Dermis lymphatic vessel endothelial cell (primary cell): ENCODE measurements around the gene PHOX2A. TPM values are rescaled to one million over a fixed set of nuclear protein-coding genes. Genes with fewer than 3 reads are reported as not detected.

Source experiments
- total RNA-seq: library from RNA; depleted of rRNA; stranded (reverse); fragments of >200 nt; gene quantifications from 2 replicates; pipeline ENCODE4 v1.2.1, GENCODE V29; 2014

Gene PHOX2A
- not detected in 2 replicates for total RNA-seq

DNA sequence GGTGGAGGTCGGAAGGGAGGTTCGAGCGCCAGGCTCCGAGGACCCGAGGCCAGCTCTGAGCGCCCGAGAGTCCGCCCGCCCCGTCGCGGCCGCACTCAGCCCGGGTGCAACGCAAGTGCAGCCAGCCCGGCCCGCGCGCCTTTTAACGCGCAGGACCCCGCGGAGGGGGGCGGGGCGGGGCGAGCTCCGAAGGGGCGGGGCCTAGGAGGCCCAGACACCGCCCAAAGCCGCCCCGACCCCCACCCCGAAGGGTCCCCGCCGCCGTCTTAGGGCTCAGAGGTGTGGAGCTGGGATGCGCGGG, at the start of gene PHOX2A:
Gene PHOX2A (minus strand): TSS at position 117 of the 301 bp plus-strand sequence. CDS start 172 bp downstream, outside the sequence.

DNA sequence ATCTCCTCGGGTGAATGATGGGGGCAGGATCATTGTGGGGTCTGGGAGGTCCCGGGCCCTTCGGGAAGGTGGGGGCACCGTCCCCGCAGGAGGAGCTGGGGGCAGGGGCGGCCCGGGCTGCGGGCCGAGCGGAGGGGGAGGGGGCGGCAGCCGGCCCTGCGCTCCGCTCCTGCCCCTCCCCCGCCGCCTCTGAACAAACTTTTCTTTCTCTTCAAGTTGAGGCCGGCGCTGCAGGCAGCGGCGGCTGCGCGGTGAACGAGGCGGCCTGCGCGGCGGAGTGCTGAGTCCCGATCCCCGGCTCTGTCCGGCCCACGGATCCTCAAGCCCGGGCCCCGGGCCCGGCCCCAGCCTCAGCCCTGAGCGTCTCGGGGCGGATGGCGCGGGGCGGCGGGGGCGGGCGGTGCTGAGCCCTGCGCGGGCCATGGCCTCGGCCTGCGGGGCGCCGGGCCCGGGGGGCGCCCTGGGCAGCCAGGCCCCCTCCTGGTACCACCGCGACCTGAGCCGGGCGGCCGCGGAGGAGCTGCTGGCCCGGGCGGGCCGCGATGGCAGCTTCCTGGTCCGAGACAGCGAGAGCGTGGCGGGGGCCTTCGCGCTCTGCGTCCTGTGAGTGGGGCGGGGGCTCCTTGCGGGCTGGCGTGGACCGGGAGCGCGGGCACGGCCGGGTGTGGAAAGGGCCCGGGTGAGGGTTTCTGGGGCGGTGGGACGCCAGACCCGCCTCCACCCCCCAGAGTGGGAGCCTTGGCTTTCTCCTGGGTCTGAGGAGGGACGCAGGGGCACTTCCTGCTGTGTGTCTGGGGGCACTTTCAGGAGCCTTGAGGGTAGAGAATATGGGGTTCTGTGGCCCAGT, 19.2 kb downstream of the PHOX2A start, which contains the start of gene INPPL1:
Gene INPPL1 (plus strand): TSS at position 204 of the 847 bp plus-strand sequence. CDS start 218 bp downstream, at position 422.

DNA sequence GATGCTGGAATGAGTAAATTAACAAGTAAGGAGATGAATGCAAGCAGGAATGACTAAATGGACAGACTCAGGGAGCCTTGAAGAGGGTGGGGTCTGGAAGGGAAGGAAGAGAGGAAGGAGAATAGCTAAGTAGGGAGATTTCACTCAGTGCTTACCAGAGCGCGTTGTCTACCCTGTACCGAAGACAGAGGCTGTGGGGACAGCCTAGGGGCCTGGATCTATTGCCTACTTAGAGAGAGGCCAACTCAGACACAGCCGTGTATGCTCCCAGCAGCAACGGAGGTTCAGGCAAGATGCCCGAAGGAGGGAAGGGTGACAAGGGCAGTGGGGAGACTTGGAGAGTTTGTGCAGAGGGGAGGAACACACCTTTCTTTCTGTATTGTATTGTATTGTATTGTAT, 27.3 kb downstream of the PHOX2A start, which contains the start of gene FOLR2:
Gene FOLR2 (plus strand): TSS at position 157 of the 400 bp plus-strand sequence. CDS start 1,791 bp downstream, outside the sequence.

DNA sequence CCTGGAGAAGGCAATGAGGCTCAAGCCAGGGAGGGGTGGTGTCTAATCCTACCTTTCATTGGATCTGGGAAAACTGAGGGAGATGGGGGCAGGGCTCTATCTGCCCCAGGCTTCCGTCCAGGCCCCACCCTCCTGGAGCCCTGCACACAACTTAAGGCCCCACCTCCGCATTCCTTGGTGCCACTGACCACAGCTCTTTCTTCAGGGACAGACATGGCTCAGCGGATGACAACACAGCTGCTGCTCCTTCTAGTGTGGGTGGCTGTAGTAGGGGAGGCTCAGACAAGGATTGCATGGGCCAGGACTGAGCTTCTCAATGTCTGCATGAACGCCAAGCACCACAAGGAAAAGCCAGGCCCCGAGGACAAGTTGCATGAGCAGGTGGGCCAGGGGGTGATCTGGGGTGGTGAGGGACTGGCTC, 52.0 kb downstream of the PHOX2A start, which contains the start of gene FOLR1:
Gene FOLR1 (plus strand): TSS at position 180 of the 421 bp plus-strand sequence. CDS start 34 bp downstream, at position 214.

Other genes with a start within 250 kb of the PHOX2A start
- gene IL18BP, start 245.3 kb downstream of the PHOX2A start, total RNA-seq: 0.65 and 1.6 TPM in 2 replicates
- 104 and 137 TPM in 2 replicates for gene NUMA1, start 163.6 kb downstream of the PHOX2A start, total RNA-seq
- gene LRRC51, start 163.3 kb downstream of the PHOX2A start, total RNA-seq: 3.4 and 3.8 TPM in 2 replicates
- 88.4 and 94.2 TPM in 2 replicates for gene LAMTOR1, start 140.9 kb downstream of the PHOX2A start, total RNA-seq
- gene TOMT, start 138.3 kb downstream of the PHOX2A start, total RNA-seq: not detected in 2 replicates
- 16.6 and 19.7 TPM in 2 replicates for gene ANAPC15, start 131.5 kb downstream of the PHOX2A start, total RNA-seq
- gene FOLR3, start 108.5 kb downstream of the PHOX2A start, total RNA-seq: not detected in 2 replicates
- not detected in 2 replicates for gene FOLR1, start 52.0 kb downstream of the PHOX2A start, total RNA-seq
- not detected in 2 replicates for gene FOLR2, start 27.4 kb downstream of the PHOX2A start, total RNA-seq
- gene INPPL1, start 19.4 kb downstream of the PHOX2A start, total RNA-seq: 28.7 and 31.2 TPM in 2 replicates
- gene CLPB, start 190.4 kb upstream of the PHOX2A start, total RNA-seq: 21.3 and 24.8 TPM in 2 replicates